CD4-positive, alpha-beta T cell (primary cell): ENCODE data around the gene F10. TPM values are rescaled to one million over a fixed set of nuclear protein-coding genes. Genes with fewer than 3 reads are reported as not detected.

ENCODE experiments used
- ATAC-seq: fragments of 200-7000 bp; cut with Tn5 transposase; one replicate; pipeline ENCODE4 v1.10.0; 2022; ENCODE audit warnings: mild to moderate bottlenecking; ENCODE audit not compliant: poor library complexity
- CTCF ChIA-PET: fragments of 350-600 bp; sonication (Branson Sonifier 250); formaldehyde crosslinking; loops from one replicate; lab custom pipeline; 2021; ENCODE audit warnings: antibody characterized with exemption, inconsistent platforms; lab: Charles Lee
- POLR2A ChIA-PET: fragments of 350-600 bp; sonication (Branson Sonifier 250); formaldehyde crosslinking; loops from one replicate; lab custom pipeline; 2021; ENCODE audit warnings: antibody characterized with exemption, inconsistent platforms; lab: Charles Lee
- DNase-seq, 14 experiments: peaks; one replicate each; pipeline ENCODE4 v3.0.0-alpha.2; 2013 to 2020; ENCODE audit warnings: mixed read lengths in 2 of 14
- H3K27ac ChIP-seq, 2 donors: one replicate each; pipeline versions ENCODE4 v1.5.1 to v1.7.0; 2013; ENCODE audit warnings: low read length in 2 of 2, low read depth in 1 of 2, mild to moderate bottlenecking in 1 of 2
- H3K27me3 ChIP-seq, 2 experiments: 1 replicate in 1 of 2; 2 replicates in 1 of 2; pipeline versions ENCODE4 v1.6.1 to v1.7.0; 2013; ENCODE audit warnings: low read length in 2 of 2, control low read depth in 1 of 2, mild to moderate bottlenecking in 1 of 2, moderate library complexity in 1 of 2; ENCODE audit not compliant: insufficient read depth in 2 of 2, control insufficient read depth in 1 of 2
- H3K36me3 ChIP-seq: one replicate; pipeline ENCODE4 v1.6.1; 2013; ENCODE audit warnings: low read length, control low read depth; ENCODE audit not compliant: insufficient read depth
- H3K4me1 ChIP-seq: one replicate; pipeline ENCODE4 v1.6.1; 2013; ENCODE audit warnings: low read length, control low read depth; ENCODE audit not compliant: insufficient read depth
- H3K4me3 ChIP-seq: one replicate; pipeline ENCODE4 v1.5.1; 2013; ENCODE audit warnings: mild to moderate bottlenecking, low read length, moderate library complexity
- H3K9me3 ChIP-seq, 2 experiments: 1 replicate in 1 of 2; 2 replicates in 1 of 2; pipeline versions ENCODE4 v1.6.1 to v1.7.0; 2013; ENCODE audit warnings: low read length in 2 of 2, mild to moderate bottlenecking in 2 of 2, control low read depth in 1 of 2, moderate library complexity in 1 of 2; ENCODE audit not compliant: control insufficient read depth in 1 of 2, insufficient read depth in 1 of 2
- H3K27ac Mint-ChIP-seq: one replicate; pipeline ENCODE4 v1.8.0; 2020; ENCODE audit warnings: mixed read lengths
- H3K27me3 Mint-ChIP-seq: one replicate; pipeline ENCODE4 v1.8.0; 2021; ENCODE audit warnings: mixed read lengths
- H3K36me3 Mint-ChIP-seq: one replicate; pipeline ENCODE4 v1.8.0; 2021; ENCODE audit warnings: low read depth, mixed read lengths
- H3K4me1 Mint-ChIP-seq: one replicate; pipeline ENCODE4 v1.8.0; 2021; ENCODE audit warnings: low read depth, mixed read lengths
- H3K4me3 Mint-ChIP-seq: one replicate; pipeline ENCODE4 v1.8.0; 2020; ENCODE audit warnings: mild to moderate bottlenecking, mixed read lengths
- H3K9me3 Mint-ChIP-seq: one replicate; pipeline ENCODE4 v1.8.0; 2020; ENCODE audit warnings: mixed read lengths
- CTCF ChIP-seq: fragments of 200-600 bp; IDR thresholded peaks from one replicate; pipeline ENCODE4 v1.8.0; 2022; ENCODE audit warnings: antibody characterized with exemption, mild to moderate bottlenecking
- intact Hi-C, 2 experiments: fragments of 100-400 bp; cut with DNase I in 1 of 2; cut with micrococcal nuclease in 1 of 2; formaldehyde crosslinking; loops; one replicate each; pipeline versions ENCODE4 v1.15.1 to v1.9.0; 2023 to 2025; cut with DNase I, micrococcal nuclease
- total RNA-seq, 174 experiments: library from RNA in 2 of 174; stranded (reverse) in 2 of 174; gene quantifications; one replicate each; pipeline ENCODE4 v1.2.3 and lab custom pipeline; 2021 to 2026

Gene F10
- total RNA-seq, 2 experiments from 2014 or later: not detected

- Mint-ChIP-seq H3K9me3 (no peaks in the 10 kb centered on the region), H3K4me1 (peaks cover 41% of the 10 kb centered on the region), H3K36me3 (peaks cover 84% of the 10 kb centered on the region), H3K27me3 (no peaks in the 10 kb centered on the region), H3K27ac (peak overlapping the region; percentile 89), H3K4me3 (peak overlapping the region; percentile 54)
- ChIA-PET CTCF (no interaction called here), POLR2A (interaction anchor here (1.4 to 2.9 kb wide), 2 partner anchors 11 to 30 kb away, joined by 4 to 9 read pairs; partner anchors contain the start of gene CUL4A)
- peaks cover 70% of the 10 kb centered on the region for H3K4me1 ChIP-seq
- intact Hi-C loops: no loop called here
- no peaks in the 10 kb centered on the region for H3K27me3 ChIP-seq
- peaks cover 76% of the 10 kb centered on the region for H3K36me3 ChIP-seq
- H3K9me3 ChIP-seq: peaks cover 0 to 22% of the 10 kb centered on the region in 2 experiments
- no peak overlapping the region for H3K4me3 ChIP-seq
- DNase-seq: peak in 6 of 14 experiments; percentile 21 to 72 (median 46)
- TF ChIP-seq CTCF: no peak
- peak; percentile 72 for ATAC-seq
- H3K27ac ChIP-seq: peak overlapping the region in 1 of 2 donors; percentile 9
Measured at GRCh38 chr13:113179374-113180230, 57.0 kb downstream of the F10 start.

DNA sequence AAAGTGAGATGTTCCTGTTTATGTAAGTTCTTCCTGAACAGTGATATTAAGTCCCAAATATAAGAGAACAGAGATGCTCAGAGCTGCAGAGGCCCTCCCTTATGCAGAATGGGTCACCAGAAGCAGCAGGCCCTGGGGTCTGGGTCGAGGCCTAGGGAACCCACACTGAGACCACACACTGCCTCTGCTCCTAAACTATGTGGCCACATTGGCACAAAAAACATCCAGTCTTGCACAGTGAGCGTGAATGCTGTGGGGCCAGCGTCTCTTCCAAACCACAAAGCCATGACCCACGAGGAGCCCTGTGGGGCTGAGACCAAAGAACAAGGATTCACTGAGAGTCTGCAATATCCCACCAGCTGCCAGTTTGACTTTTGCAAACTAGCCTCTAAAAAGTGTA, 59.4 kb downstream of the F10 start:
- peaks cover 0 to 6% of the 10 kb centered on the region in 2 experiments for H3K9me3 ChIP-seq
- Mint-ChIP-seq H3K36me3 (peaks cover 83% of the 10 kb centered on the region), H3K27ac (no peak overlapping the region), H3K4me1 (peaks cover 53% of the 10 kb centered on the region), H3K9me3 (no peaks in the 10 kb centered on the region), H3K4me3 (no peak overlapping the region), H3K27me3 (no peaks in the 10 kb centered on the region)
- peaks cover 69% of the 10 kb centered on the region for H3K36me3 ChIP-seq
- H3K4me3 ChIP-seq: no peak overlapping the region
- ChIA-PET CTCF (no interaction called here), POLR2A (interaction anchor here (0.9 to 1.3 kb wide), 3 partner anchors 17 to 29 kb away, joined by 3 read pairs; partner anchors contain the start of gene CUL4A)
- intact Hi-C loops: no loop called here
- ATAC-seq (no peak), DNase-seq (no peak)
- peaks cover 71% of the 10 kb centered on the region for H3K4me1 ChIP-seq
- no peak for TF ChIP-seq CTCF
- H3K27ac ChIP-seq: peak overlapping the region in 1 of 2 donors; percentile 3
- H3K27me3 ChIP-seq: no peaks in the 10 kb centered on the region

- H3K27me3 ChIP-seq: no peaks in the 10 kb centered on the region
- ChIA-PET POLR2A (interaction anchor here (0.9 to 1.1 kb wide), 2 partner anchors 20 to 26 kb away, joined by 3 to 6 read pairs; partner anchors contain the start of gene CUL4A), CTCF (no interaction called here)
- H3K9me3 Mint-ChIP-seq: no peaks in the 10 kb centered on the region
- H3K27ac Mint-ChIP-seq: peak overlapping the region; percentile 74
- no peak overlapping the region for H3K4me3 ChIP-seq
- H3K4me1 ChIP-seq: peaks cover 60% of the 10 kb centered on the region
- H3K36me3 ChIP-seq: peaks cover 67% of the 10 kb centered on the region
- H3K4me1 Mint-ChIP-seq: peaks cover 56% of the 10 kb centered on the region
- no peaks in the 10 kb centered on the region for H3K27me3 Mint-ChIP-seq
- intact Hi-C loops: no loop called here
- H3K27ac ChIP-seq: peak overlapping the region in 1 of 2 donors; percentile 6
- ATAC-seq: no peak
- no peak for TF ChIP-seq CTCF
- peaks cover 84% of the 10 kb centered on the region for H3K36me3 Mint-ChIP-seq
- DNase-seq: peak in 3 of 14 experiments; percentile 11 to 31 (median 26)
- peak overlapping the region; percentile 42 for H3K4me3 Mint-ChIP-seq
- H3K9me3 ChIP-seq: peaks cover 0 to 6% of the 10 kb centered on the region in 2 experiments
Measured at GRCh38 chr13:113183450-113184129, 61.0 kb downstream of the F10 start.
